ENCODE data around the gene ATP6V1G3. TPM values are rescaled to one million over a fixed set of nuclear protein-coding genes. Genes with fewer than 3 reads are reported as not detected.

Gene ATP6V1G3
- total RNA-seq, 2 donors from 2014 or later: not detected

Other genes starting within 250 kb of the ATP6V1G3 start
- gene PTPRC, start 98.4 kb upstream of the ATP6V1G3 start, total RNA-seq: 10 to 100 TPM; 11.0 to 24.2 TPM